ENCODE results near the gene PANK4. TPM values are rescaled to one million over a fixed set of nuclear protein-coding genes. Genes with fewer than 3 reads are reported as not detected.

The PANK4 gene
- total RNA-seq, 2 experiments from 2014 or later: 32.4 to 39.2 TPM

DNA sequence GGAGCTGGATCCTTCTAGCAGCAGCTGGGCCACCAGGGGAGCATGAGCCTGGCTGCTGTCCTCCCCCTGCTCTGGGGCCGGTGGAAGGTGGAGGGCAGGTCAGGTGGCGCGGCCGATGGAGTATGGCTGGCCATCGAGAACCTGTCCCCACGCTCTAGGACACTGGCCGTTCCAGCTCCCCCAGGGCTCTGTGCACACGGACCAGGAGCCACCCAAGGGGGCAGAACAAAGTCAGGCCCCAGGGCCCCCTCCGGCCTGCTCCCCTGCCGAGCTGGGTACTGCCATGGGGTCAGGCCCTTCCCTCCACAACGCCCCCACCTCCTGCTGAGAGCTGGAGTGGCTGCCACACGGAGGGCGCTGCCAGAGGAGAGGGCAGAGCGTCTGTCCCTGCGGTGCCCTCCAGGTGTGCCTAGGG lies 54.8 kb downstream of the PANK4 start:
- no peak overlapping the region for H3K27ac Mint-ChIP-seq
- POLR2A ChIA-PET: no interaction called here

DNA sequence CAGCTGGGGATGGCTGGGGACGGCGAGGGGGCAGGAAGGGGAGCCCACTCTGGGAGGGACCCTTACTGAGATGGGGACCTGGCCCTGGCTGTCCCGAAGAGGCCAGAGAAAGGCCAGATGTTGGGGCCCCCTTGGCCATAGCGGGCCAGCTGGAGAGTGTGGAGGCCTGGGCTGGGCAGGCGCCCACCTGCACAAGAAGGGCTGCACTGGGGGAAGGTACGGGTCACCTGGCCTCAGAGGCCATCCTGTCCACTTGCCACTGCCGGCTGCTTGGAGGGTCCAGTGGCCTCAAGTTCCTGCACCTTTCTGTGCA lies 55.3 kb downstream of the PANK4 start:
- intact Hi-C loops (cut with DNase I, micrococcal nuclease): no loop called here
- Mint-ChIP-seq H3K36me3 (ENCODE audit: low read depth) (no peaks in the 10 kb centered on the region), H3K27ac (no peak overlapping the region), H3K9me3 (ENCODE audit: low read depth) (no peaks in the 10 kb centered on the region), H3K27me3 (no peaks in the 10 kb centered on the region), H3K4me3 (no peak overlapping the region), H3K4me1 (no peaks in the 10 kb centered on the region)
- POLR2A ChIA-PET: no interaction called here
- DNase-seq (no peak), ATAC-seq (no peak)
- CTCF ChIA-PET: no interaction called here

More for the DNA sequence above, 54.8 kb downstream of the PANK4 start:
- CTCF ChIA-PET: no interaction called here
- ATAC-seq (no peak), DNase-seq (no peak)
- H3K27me3 Mint-ChIP-seq: no peaks in the 10 kb centered on the region
- H3K4me1 Mint-ChIP-seq: no peaks in the 10 kb centered on the region
- no peaks in the 10 kb centered on the region for H3K36me3 Mint-ChIP-seq (ENCODE audit: low read depth)
- H3K4me3 Mint-ChIP-seq: no peak overlapping the region
- no peaks in the 10 kb centered on the region for H3K9me3 Mint-ChIP-seq (ENCODE audit: low read depth)
- intact Hi-C loops (cut with DNase I, micrococcal nuclease): no loop called here

DNA sequence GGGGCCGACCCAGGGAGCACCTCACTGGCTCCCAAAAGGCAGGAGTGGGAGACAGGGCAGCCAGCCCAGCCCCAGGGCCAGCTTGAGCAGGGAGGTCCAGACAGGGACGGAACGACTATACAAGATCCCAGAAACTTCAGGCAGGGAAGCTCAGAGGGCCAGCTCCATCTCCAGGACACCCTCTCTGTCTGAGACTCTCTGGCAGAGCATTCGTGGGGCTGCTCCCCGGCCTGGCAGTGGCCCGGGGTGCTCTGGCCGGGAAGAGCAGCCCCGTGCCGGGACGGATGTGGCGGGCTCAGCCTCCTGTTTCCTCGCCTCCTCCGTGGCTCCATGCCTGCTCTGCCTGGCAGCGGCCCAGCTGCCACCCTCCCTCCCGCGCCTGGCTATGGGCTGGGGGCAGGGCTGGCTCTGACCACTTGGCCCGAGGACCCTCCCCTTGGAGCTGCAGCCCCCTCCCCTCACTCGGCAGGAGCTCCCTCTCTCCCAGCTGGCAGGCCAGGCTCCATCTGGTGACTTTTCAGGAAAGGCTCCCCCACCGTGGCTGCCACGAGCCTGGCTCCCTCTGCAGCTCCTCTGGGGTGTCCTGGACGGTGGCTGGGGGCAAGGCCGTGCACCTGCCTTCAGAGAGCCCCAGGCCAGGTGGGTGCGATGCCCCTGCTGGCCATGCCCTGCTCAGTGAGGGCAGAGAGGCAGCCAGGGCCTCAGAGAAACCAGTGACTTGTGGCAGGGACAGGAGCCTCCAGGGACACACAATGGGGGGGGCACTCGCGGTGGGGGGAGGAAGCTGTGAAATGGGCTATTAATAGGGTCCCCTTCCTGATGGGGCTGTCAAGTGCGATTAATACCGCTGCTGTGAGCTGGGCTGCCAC lies 55.9 kb downstream of the PANK4 start:
- Mint-ChIP-seq H3K9me3 (ENCODE audit: low read depth) (no peaks in the 10 kb centered on the region), H3K27me3 (no peaks in the 10 kb centered on the region), H3K4me3 (no peak overlapping the region), H3K27ac (no peak overlapping the region), H3K36me3 (ENCODE audit: low read depth) (no peaks in the 10 kb centered on the region), H3K4me1 (no peaks in the 10 kb centered on the region)
- intact Hi-C loops (cut with DNase I, micrococcal nuclease): no loop called here
- no peak for ATAC-seq
- POLR2A ChIA-PET: no interaction called here
- CTCF ChIA-PET: no interaction called here
- DNase-seq: no peak

DNA sequence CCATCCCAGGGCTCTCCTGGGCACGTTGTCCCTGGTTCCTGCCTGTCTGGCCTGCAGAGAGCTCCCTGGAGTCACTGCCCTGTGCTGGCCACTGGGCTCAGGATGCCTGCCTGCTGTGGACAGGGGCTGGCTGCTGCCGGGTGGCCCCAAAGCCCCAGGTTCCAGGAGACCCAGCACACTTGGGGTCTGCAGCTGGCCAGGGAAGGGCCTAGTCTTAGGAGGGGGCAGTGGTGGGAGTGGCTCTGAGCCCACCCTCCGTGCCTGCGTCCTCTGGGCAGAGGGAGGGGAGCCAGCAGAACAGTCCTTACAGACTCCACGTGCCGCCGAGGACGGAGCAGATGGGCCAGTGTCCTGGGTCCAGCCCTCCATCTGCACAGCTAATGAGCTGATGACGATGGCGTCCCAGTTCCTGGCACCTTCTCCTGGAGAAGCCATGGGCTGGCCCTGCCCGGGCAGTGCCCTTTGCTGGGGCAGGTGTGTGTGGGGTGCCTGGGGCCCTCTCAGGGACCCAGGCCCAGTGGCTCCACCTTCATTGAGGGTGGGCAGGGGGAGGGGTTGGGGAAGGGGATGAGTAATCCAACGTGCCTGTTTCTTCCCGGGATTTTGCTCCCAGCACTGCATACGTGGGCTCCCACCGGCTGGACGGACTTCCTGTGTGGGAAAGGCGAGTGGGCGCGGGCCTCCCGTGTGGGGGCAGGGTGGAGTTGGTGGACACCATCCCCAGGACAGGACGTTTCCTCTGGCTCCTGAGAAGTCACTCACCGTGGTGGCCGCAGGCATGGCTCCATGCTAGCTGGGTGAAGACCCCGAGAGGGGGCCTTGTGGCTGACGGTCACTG lies 57.1 kb downstream of the PANK4 start:
- Mint-ChIP-seq H3K27ac (no peak overlapping the region), H3K27me3 (no peaks in the 10 kb centered on the region), H3K9me3 (ENCODE audit: low read depth) (no peaks in the 10 kb centered on the region), H3K4me3 (no peak overlapping the region), H3K36me3 (ENCODE audit: low read depth) (no peaks in the 10 kb centered on the region), H3K4me1 (no peaks in the 10 kb centered on the region)
- CTCF ChIA-PET: interaction anchor here (0.7 kb wide), 1 partner anchor 20 kb away, joined by 3 read pairs; no protein-coding TSS in a partner anchor
- DNase-seq (no peak), ATAC-seq (no peak)
- intact Hi-C loops (cut with DNase I, micrococcal nuclease): no loop called here
- POLR2A ChIA-PET: no interaction called here

DNA sequence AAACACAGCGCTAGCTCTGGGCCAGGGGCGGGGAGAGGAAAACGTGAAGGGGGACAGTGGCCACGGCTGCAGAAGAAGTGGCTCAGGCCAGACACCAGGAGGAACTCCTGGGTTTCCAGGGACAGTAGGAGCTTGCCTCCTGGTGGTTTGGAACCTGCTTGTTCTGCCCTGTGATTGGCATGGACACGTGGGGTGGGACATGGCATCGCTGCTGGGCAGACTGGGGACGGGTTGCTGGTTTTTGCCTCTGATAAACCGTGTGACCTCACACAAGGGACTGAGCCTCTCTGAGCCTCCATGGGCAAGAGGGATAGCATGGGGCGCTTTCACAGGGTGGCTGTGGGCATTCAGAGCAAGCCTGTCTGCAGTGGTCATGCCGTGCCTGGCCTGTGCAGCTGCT lies 57.9 kb downstream of the PANK4 start:
- Mint-ChIP-seq H3K4me3 (no peak overlapping the region), H3K27ac (no peak overlapping the region), H3K9me3 (ENCODE audit: low read depth) (no peaks in the 10 kb centered on the region), H3K36me3 (ENCODE audit: low read depth) (no peaks in the 10 kb centered on the region), H3K4me1 (no peaks in the 10 kb centered on the region), H3K27me3 (no peaks in the 10 kb centered on the region)
- no peak for DNase-seq
- ChIA-PET CTCF (interaction anchor here (0.7 kb wide), 1 partner anchor 19 kb away, joined by 3 read pairs; no protein-coding TSS in a partner anchor), POLR2A (no interaction called here)
- no peak for ATAC-seq
- intact Hi-C loops (cut with DNase I, micrococcal nuclease): no loop called here

DNA sequence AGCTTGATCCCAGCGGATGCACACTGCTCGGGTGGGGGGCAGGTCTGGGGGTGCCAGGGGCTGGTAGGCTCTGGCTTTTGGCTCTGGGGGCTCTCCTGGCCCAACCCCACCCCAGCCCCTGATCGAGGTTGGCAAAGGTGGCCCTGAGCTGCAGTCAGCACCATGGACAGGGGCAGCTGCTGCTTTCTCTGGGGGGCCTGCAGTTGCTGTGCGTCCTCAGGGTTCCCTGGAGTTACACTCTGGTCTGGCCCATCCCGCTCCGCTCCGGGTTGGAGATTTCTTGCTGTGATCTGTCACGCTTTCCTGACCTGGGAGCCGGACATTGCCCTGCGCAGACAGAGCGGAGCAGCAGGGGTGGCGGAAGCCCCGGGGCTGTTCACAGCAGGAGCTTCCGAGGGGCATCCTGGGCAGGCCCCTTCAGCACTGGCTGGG lies 58.3 kb downstream of the PANK4 start:
- CTCF ChIA-PET: no interaction called here
- DNase-seq (peak; percentile 57), ATAC-seq (no peak)
- Mint-ChIP-seq H3K9me3 (ENCODE audit: low read depth) (no peaks in the 10 kb centered on the region), H3K27me3 (no peaks in the 10 kb centered on the region), H3K36me3 (ENCODE audit: low read depth) (no peaks in the 10 kb centered on the region), H3K27ac (no peak overlapping the region), H3K4me1 (no peaks in the 10 kb centered on the region), H3K4me3 (no peak overlapping the region)
- intact Hi-C loops (cut with DNase I, micrococcal nuclease): no loop called here
- POLR2A ChIA-PET: no interaction called here

DNA sequence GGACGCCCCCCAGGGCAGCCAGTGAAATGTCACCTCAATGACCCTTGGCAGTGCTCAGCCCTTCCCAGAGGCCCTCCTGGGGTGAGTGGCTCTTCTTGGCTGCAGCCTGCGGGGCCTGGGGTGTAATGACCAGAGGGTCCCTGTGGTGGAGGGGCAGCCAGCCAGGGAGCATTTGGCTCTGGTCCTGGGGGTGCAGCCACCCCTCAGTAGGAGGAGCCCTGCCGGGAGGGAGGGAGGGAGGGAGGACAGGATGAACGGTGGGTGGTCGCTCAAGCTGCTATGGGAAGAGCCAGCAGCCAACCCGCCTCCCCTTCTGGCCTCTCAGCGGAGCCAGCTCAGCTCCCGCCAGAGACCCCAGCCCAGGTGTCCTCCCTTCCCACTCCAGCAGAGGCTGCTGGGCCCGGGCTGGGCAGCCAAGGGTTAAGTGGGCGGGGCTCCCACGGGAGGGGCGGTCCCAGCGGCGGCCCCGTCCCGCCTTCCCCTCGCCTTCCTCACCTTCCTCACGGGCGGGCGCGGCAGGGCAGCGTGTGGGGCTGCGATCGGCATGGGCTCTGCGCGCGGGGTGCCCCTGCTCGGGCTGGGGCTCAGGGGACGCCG lies 59.3 kb downstream of the PANK4 start:
- Mint-ChIP-seq H3K4me3 (no peak overlapping the region), H3K36me3 (ENCODE audit: low read depth) (no peaks in the 10 kb centered on the region), H3K4me1 (no peaks in the 10 kb centered on the region), H3K27ac (no peak overlapping the region), H3K9me3 (ENCODE audit: low read depth) (no peaks in the 10 kb centered on the region), H3K27me3 (no peaks in the 10 kb centered on the region)
- POLR2A ChIA-PET: no interaction called here
- DNase-seq: peak; percentile 53
- intact Hi-C loops (cut with DNase I, micrococcal nuclease): no loop called here
- CTCF ChIA-PET: no interaction called here
- ATAC-seq: peak; percentile 59

DNA sequence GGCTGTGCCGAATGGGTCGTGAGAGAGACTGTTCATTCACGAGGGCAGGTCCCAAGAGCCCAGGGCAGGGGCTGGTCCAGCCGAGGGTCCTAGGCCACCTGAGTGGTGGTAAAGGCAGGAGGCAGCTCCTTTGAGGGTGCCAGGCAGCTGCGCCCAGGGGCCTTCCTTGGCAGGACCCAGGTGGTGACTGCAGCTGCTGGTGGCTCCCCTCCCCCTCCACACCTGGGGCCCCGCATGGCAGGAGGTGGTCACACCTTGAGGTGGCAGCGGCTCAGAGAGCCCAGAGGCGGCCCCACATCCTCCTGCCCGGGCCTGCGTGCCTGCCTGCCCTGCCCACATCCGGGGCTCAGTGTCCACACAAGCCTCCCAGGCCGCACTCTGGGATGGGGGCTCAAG lies 60.1 kb downstream of the PANK4 start:
- no peaks in the 10 kb centered on the region for H3K27me3 Mint-ChIP-seq
- H3K9me3 Mint-ChIP-seq (ENCODE audit: low read depth): no peaks in the 10 kb centered on the region
- no peaks in the 10 kb centered on the region for H3K36me3 Mint-ChIP-seq (ENCODE audit: low read depth)
- no peak for ATAC-seq
- no peak overlapping the region for H3K4me3 Mint-ChIP-seq
- H3K4me1 Mint-ChIP-seq: no peaks in the 10 kb centered on the region
- intact Hi-C loops (cut with DNase I, micrococcal nuclease): no loop called here
- no peak overlapping the region for H3K27ac Mint-ChIP-seq
- DNase-seq: no peak
- ChIA-PET POLR2A (no interaction called here), CTCF (no interaction called here)

DNA sequence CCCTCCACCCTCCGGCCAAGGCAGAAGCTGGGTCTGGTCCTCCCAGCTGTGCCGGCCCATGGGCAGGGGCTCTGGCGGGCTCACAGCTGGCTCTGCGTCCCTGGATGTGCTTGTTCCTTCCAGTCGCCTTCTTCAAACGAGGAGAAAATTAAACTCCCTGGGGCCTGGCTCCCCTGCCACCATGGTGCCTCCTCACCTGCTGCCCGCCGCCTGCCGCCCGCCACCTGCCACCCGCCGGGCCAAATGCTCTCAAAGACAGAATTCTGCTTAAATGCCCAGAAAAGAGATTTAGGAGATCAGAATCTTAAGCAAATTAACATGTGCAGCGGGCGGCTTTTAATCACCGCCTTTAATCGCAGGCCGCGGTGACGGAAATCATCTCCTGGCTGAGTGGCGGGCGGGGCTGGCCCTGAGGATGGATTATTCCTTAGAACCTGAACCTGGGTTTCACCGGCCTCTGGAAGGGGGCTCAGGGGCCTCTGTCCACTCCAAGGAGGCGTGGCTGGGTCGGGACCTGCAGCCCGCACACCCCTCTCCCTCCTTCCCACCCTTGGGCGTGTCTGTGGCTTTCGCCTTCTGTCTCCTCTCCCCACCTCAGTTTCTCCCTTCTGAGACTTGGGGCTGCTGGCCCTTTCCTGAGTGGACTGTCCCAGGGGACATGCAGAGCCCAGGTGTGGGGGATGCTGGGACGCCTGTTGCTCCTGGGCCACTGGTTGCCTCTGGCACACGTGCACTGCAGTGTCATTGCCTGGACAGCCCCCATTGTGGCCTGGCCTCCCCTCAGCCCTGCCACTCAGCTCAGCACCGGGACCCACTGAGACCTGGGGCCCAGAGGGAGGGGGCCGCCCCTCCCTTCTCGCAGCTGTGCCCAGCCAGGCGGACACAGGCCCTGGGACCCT lies 60.8 kb downstream of the PANK4 start:
- Mint-ChIP-seq H3K36me3 (ENCODE audit: low read depth) (no peaks in the 10 kb centered on the region), H3K4me1 (no peaks in the 10 kb centered on the region), H3K4me3 (no peak overlapping the region), H3K27me3 (no peaks in the 10 kb centered on the region), H3K9me3 (ENCODE audit: low read depth) (no peaks in the 10 kb centered on the region), H3K27ac (no peak overlapping the region)
- intact Hi-C loops (cut with DNase I, micrococcal nuclease): no loop called here
- POLR2A ChIA-PET: no interaction called here
- ATAC-seq (no peak), DNase-seq (no peak)
- CTCF ChIA-PET: no interaction called here

DNA sequence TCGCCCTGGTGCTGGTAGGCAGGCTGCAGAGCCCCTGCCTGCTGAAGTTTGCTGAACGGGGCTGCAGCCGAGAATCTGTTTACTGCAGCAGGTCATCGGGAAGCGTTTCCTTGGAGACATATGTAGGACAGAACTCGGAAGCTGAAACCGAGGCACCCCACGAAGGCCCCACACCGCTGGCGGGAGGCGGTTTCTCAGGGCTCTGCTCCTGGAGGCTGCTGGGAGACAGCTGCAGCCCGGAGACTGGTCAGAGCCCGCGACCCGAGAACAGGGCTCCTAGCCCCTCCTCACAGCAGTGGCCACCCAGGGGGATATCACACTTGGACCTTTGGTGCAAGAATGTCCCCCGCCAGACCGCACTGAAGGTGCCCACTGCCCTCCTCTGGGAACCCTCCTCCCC lies 63.0 kb downstream of the PANK4 start:
- POLR2A ChIA-PET: no interaction called here

DNA sequence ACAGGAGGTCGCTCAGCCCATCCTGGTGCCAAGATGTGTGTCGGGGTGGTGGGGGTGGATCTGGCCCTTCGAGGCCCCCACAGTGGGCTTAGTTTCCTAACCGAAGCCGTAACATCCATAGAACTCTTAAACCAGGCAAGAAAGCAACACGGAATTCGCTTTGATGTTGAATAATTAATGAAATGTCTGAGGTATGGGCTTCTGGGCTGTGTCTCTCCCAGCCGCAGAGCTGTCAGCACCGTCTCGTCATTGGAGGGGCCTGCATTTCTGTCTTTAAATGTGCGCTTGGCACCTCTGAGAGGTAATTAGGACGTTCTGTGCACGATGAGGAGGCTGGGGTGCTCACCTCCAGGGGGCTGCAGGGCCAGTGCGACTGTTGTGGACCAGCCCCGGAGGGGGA lies 63.6 kb downstream of the PANK4 start:
- Mint-ChIP-seq H3K4me1 (no peaks in the 10 kb centered on the region), H3K4me3 (no peak overlapping the region), H3K27me3 (no peaks in the 10 kb centered on the region), H3K9me3 (ENCODE audit: low read depth) (no peaks in the 10 kb centered on the region), H3K36me3 (ENCODE audit: low read depth) (no peaks in the 10 kb centered on the region), H3K27ac (no peak overlapping the region)
- POLR2A ChIA-PET: no interaction called here
- intact Hi-C loops (cut with DNase I, micrococcal nuclease): no loop called here
- CTCF ChIA-PET: interaction anchor here (0.9 kb wide), 1 partner anchor 33 kb away, joined by 3 read pairs; no protein-coding TSS in a partner anchor
- no peak for ATAC-seq
- DNase-seq: no peak

More for the DNA sequence above, 63.0 kb downstream of the PANK4 start:
- H3K4me3 Mint-ChIP-seq: no peak overlapping the region
- H3K4me1 Mint-ChIP-seq: no peaks in the 10 kb centered on the region
- intact Hi-C loops (cut with DNase I, micrococcal nuclease): no loop called here
- ATAC-seq (no peak), DNase-seq (no peak)
- H3K9me3 Mint-ChIP-seq (ENCODE audit: low read depth): no peaks in the 10 kb centered on the region
- H3K36me3 Mint-ChIP-seq (ENCODE audit: low read depth): no peaks in the 10 kb centered on the region
- no peaks in the 10 kb centered on the region for H3K27me3 Mint-ChIP-seq
- H3K27ac Mint-ChIP-seq: no peak overlapping the region
- CTCF ChIA-PET: interaction anchor here (0.9 kb wide), 1 partner anchor 33 kb away, joined by 3 read pairs; no protein-coding TSS in a partner anchor

Measured in activated CD4-positive, alpha-beta T cell treated with anti-CD3 and anti-CD28 coated beads for 36 hours (primary cell).